Psoas muscle (tissue), 8 donors: ENCODE results near the gene REV3L. TPM values are rescaled to one million over a fixed set of nuclear protein-coding genes. Genes with fewer than 3 reads are reported as not detected.

Source experiments
- ATAC-seq, 4 donors: fragments of 200-7000 bp; cut with Tn5 transposase; one replicate each; pipeline ENCODE4 v1.9.1; 2020; ENCODE audit warnings: moderate library complexity in 3 of 4, mild to moderate bottlenecking in 2 of 4
- DNase-seq, 2 donors: peaks; one replicate each; pipeline ENCODE4 v3.0.0-alpha.2; 2020
- H3K27ac ChIP-seq: fragments of 200-600 bp; one replicate; pipeline ENCODE4 v1.8.0; 2022
- H3K27me3 ChIP-seq, 3 donors: fragments of 200-600 bp in 1 of 3; one replicate each; pipeline versions ENCODE4 v1.6.1 to v1.8.0; 2013 to 2022; ENCODE audit warnings: low read length in 2 of 3, mild to moderate bottlenecking in 2 of 3, moderate library complexity in 1 of 3; ENCODE audit not compliant: insufficient read depth in 3 of 3
- H3K36me3 ChIP-seq, 2 donors: fragments of 200-600 bp in 1 of 2; one replicate each; pipeline versions ENCODE4 v1.6.1 to v1.8.0; 2013 to 2022; ENCODE audit warnings: low read depth in 1 of 2, mild to moderate bottlenecking in 1 of 2, moderate library complexity in 1 of 2; ENCODE audit not compliant: insufficient read depth in 1 of 2
- H3K4me1 ChIP-seq: fragments of 200-600 bp; one replicate; pipeline ENCODE4 v1.8.0; 2022
- H3K4me3 ChIP-seq: fragments of 200-600 bp; one replicate; pipeline ENCODE4 v1.8.0; 2022; ENCODE audit warnings: mild to moderate bottlenecking
- H3K9me3 ChIP-seq: fragments of 200-600 bp; one replicate; pipeline ENCODE4 v1.8.0; 2022
- CTCF ChIP-seq: fragments of 200-600 bp; IDR thresholded peaks from one replicate; pipeline ENCODE4 v1.8.0; 2022; ENCODE audit warnings: antibody characterized with exemption
- WGBS, 3 donors: extraction: QIAGEN DNeasy Blood & Tissue Kit; methylation state at CpG; one replicate each; pipeline versions ENCODE4 v1.1.6 to v1.1.7; 2013; 5-methylcytosine and 5-hydroxymethylcytosine counted together
- intact Hi-C, 2 donors: fragments of 100-400 bp; cut with DNase I; formaldehyde crosslinking; loops; one replicate each; pipeline versions ENCODE4 v1.11.0 to v1.14.2; 2022
- polyA plus RNA-seq, 3 donors: library from polyadenylated mRNA; stranded (reverse); fragments of 200-250 nt; gene quantifications; one replicate each; pipeline ENCODE4 v1.2.3, GENCODE V29; 2013
- total RNA-seq, 4 donors: library from RNA; stranded (reverse); fragmentation: NEBNext Ultra II Directional in 2 of 4; extraction: Animal tissue kit (Norgen Biotek cat#: 25700) in 2 of 4; gene quantifications; one replicate each; pipeline versions ENCODE4 v1.2.1 to v1.2.4, GENCODE V29; 2021 to 2023
- donor health status: healthy with polysubstance abuse.
- donor health status: DM: no; HTN: no; CAD: no; lungs with moderate emphysema.
- donor health status: Bipolar disorder and iron deficiency.
- donor health status: healthy.
- donor health status: DM: yes; HTN: yes; CAD: no.
- donor health status: DM: no; HTN: no; CAD: no.
- donor health status: DM: no; HTN: no; CAD: no.
- donor health status: DM: yes; HTN: yes; CAD: no.

REV3L gene
- total and polyA plus RNA-seq, 7 donors, result 9.0 to 36.3 (median 18.8) TPM

- no peaks in the 10 kb centered on the region for H3K27me3 ChIP-seq
- no peaks in the 10 kb centered on the region for H3K9me3 ChIP-seq
- DNase-seq (no peak), ATAC-seq (no peak)
- TF ChIP-seq CTCF, result no peak
- H3K4me3 ChIP-seq, result no peak overlapping the region
- intact Hi-C loops, result no loop called here
- H3K36me3 ChIP-seq, result peaks cover 0 to 12% of the 10 kb centered on the region in 2 donors
- peaks cover 57% of the 10 kb centered on the region for H3K4me1 ChIP-seq
- no peak overlapping the region for H3K27ac ChIP-seq
- 67 to 82% (median 73%) methylated on average over 2 of the region's 2 CpGs for WGBS, 3 donors
Observed at GRCh38 chr6:111470991-111471390, 12.0 kb downstream of the REV3L start.

- intact Hi-C loops, result loop anchor here in 1 of 2 donors (5.0 to 10.0 kb wide), 2 partner anchors 42 to 105 kb away; no protein-coding TSS in a partner anchor
- ATAC-seq, result no peak
Observed at GRCh38 chr6:111469543-111469942, 13.5 kb downstream of the REV3L start.

GRCh38 chr6:111468329-111469012, 14.5 kb downstream of the REV3L start:
- H3K27ac ChIP-seq, result no peak overlapping the region
- 88 to 92% (median 91%) methylated on average over 5 of the region's 5 CpGs for WGBS, 3 donors
- no peak for DNase-seq
- intact Hi-C loops, result loop anchor here in 1 of 2 donors (5.0 to 10.0 kb wide), 2 partner anchors 41 to 104 kb away; no protein-coding TSS in a partner anchor
- peaks cover 47% of the 10 kb centered on the region for H3K4me1 ChIP-seq
- TF ChIP-seq CTCF, result no peak
- H3K4me3 ChIP-seq, result no peak overlapping the region
- no peak for ATAC-seq
- H3K27me3 ChIP-seq, result no peaks in the 10 kb centered on the region
- H3K9me3 ChIP-seq, result no peaks in the 10 kb centered on the region
- H3K36me3 ChIP-seq, result peaks cover 0 to 12% of the 10 kb centered on the region in 2 donors

More at GRCh38 chr6:111469543-111469942, 13.5 kb downstream of the REV3L start:
- no peak for DNase-seq
- Histone ChIP-seq H3K27me3 (no peaks in the 10 kb centered on the region), H3K36me3 (peaks cover 0 to 12% of the 10 kb centered on the region in 2 donors), H3K4me1 (peaks cover 48% of the 10 kb centered on the region), H3K9me3 (no peaks in the 10 kb centered on the region), H3K4me3 (no peak overlapping the region), H3K27ac (no peak overlapping the region)
- TF ChIP-seq CTCF, result no peak
- WGBS, 3 donors, result 92% methylated on average over 5 of the region's 5 CpGs

GRCh38 chr6:111464184-111464583, 18.8 kb downstream of the REV3L start:
- no peak for ATAC-seq
- H3K27ac ChIP-seq, result no peak overlapping the region

More at GRCh38 chr6:111464184-111464583, 18.8 kb downstream of the REV3L start:
- no peak for TF ChIP-seq CTCF
- DNase-seq, result no peak
- Histone ChIP-seq H3K9me3 (peaks cover 4% of the 10 kb centered on the region), H3K36me3 (peaks cover 5 to 18% of the 10 kb centered on the region in 2 donors), H3K4me1 (peaks cover 37% of the 10 kb centered on the region), H3K27me3 (no peaks in the 10 kb centered on the region), H3K4me3 (no peak overlapping the region)
- 52 to 100% (median 92%) methylated on average over 1 of the region's 1 CpG for WGBS, 3 donors
- intact Hi-C loops, result loop anchor here (5.0 to 10.0 kb wide), 2 partner anchors 42 to 99 kb away; no protein-coding TSS in a partner anchor
